HG03565 (cell line): ENCODE data around the gene IGLL1.
"Not testable (repeated sequence)": the region's sequence is repeated elsewhere in the genome, so short reads cannot be mapped to it uniquely, and the experiment has no call there.

Experiments
- ATAC-seq: cut with Tn5 transposase; IDR thresholded peaks from one replicate; pipeline ENCODE4 v1.9.1; 2021; ENCODE audit warnings: mild to moderate bottlenecking, moderate library complexity; ENCODE audit not compliant: unreplicated experiment

IGLL1 gene

GRCh38 chr22:23564276-23564675 is 15.8 kb downstream of the IGLL1 start:
- no peak for ATAC-seq

GRCh38 chr22:23563111-23563510 is 17.0 kb downstream of the IGLL1 start:
- no peak for ATAC-seq

GRCh38 chr22:23562186-23562585 is 17.9 kb downstream of the IGLL1 start:
- ATAC-seq: no peak

- not testable (repeated sequence) for ATAC-seq
Observed at GRCh38 chr22:23561025-23561510, 19.0 kb downstream of the IGLL1 start.

GRCh38 chr22:23560215-23560614 is 19.9 kb downstream of the IGLL1 start:
- not testable (repeated sequence) for ATAC-seq

- ATAC-seq: no peak
Observed at GRCh38 chr22:23557467-23557866, 22.6 kb downstream of the IGLL1 start.

- no peak for ATAC-seq
Observed at GRCh38 chr22:23557036-23557435, 23.1 kb downstream of the IGLL1 start.

- no peak for ATAC-seq
Observed at GRCh38 chr22:23556026-23556620, 24.0 kb downstream of the IGLL1 start.

GRCh38 chr22:23555118-23555517 is 25.0 kb downstream of the IGLL1 start:
- ATAC-seq: no peak

- no peak for ATAC-seq
Observed at GRCh38 chr22:23553924-23554870, 25.9 kb downstream of the IGLL1 start.

GRCh38 chr22:23553438-23553837 is 26.7 kb downstream of the IGLL1 start:
- no peak for ATAC-seq

- ATAC-seq: no peak
Observed at GRCh38 chr22:23552573-23552972, 27.5 kb downstream of the IGLL1 start.

- no peak for ATAC-seq
Observed at GRCh38 chr22:23551385-23551784, 28.7 kb downstream of the IGLL1 start.

GRCh38 chr22:23550049-23550650 is 29.9 kb downstream of the IGLL1 start:
- ATAC-seq: no peak

- no peak for ATAC-seq
Observed at GRCh38 chr22:23549198-23549595, 30.9 kb downstream of the IGLL1 start.

- ATAC-seq: no peak
Observed at GRCh38 chr22:23548501-23549197, 31.4 kb downstream of the IGLL1 start.

GRCh38 chr22:23547818-23548500 is 32.1 kb downstream of the IGLL1 start:
- no peak for ATAC-seq

GRCh38 chr22:23547382-23547781 is 32.7 kb downstream of the IGLL1 start:
- ATAC-seq: not testable (repeated sequence)

GRCh38 chr22:23544852-23545251 is 35.2 kb downstream of the IGLL1 start:
- ATAC-seq: no peak

- not testable (repeated sequence) for ATAC-seq
Observed at GRCh38 chr22:23543506-23544000, 36.5 kb downstream of the IGLL1 start.
